Activated T-helper 9 cell treated with anti-CD3 and anti-CD28 coated beads, Interleukin-2, amount 50 U/mL, for 16 hours (primary cell): Measurements from ENCODE around the gene VEPH1.

ENCODE experiments used
- DNase-seq: peaks from one replicate; pipeline ENCODE4 v3.0.0-alpha.2; 2020; ENCODE audit warnings: low read depth

VEPH1 gene

GRCh38 chr3:157502916-157503595 lies at the start of gene VEPH1:
VEPH1 (minus strand) TSS chr3:157503416; CDS start chr3:157495349, 8,067 bp downstream.
- no peak for DNase-seq

- no peak for DNase-seq
Measured at GRCh38 chr3:157551961-157552360, 48.7 kb upstream of the VEPH1 start.

- no peak for DNase-seq
Measured at GRCh38 chr3:157549498-157549897, 46.3 kb upstream of the VEPH1 start.

GRCh38 chr3:157544501-157545130 lies 41.4 kb upstream of the VEPH1 start:
- no peak for DNase-seq

- no peak for DNase-seq
Measured at GRCh38 chr3:157543501-157544035, 40.4 kb upstream of the VEPH1 start.

GRCh38 chr3:157542711-157543500 lies 39.7 kb upstream of the VEPH1 start:
- DNase-seq, result no peak

GRCh38 chr3:157541506-157542236 lies 38.5 kb upstream of the VEPH1 start:
- DNase-seq, result no peak

- no peak for DNase-seq
Measured at GRCh38 chr3:157540656-157541055, 37.4 kb upstream of the VEPH1 start.

GRCh38 chr3:157535667-157536066 lies 32.5 kb upstream of the VEPH1 start:
- no peak for DNase-seq

- DNase-seq, result no peak
Measured at GRCh38 chr3:157534725-157535161, 31.5 kb upstream of the VEPH1 start.

- DNase-seq, result no peak
Measured at GRCh38 chr3:157533298-157534070, 30.3 kb upstream of the VEPH1 start.

- DNase-seq, result no peak
Measured at GRCh38 chr3:157532529-157533297, 29.5 kb upstream of the VEPH1 start.

- no peak for DNase-seq
Measured at GRCh38 chr3:157531771-157532170, 28.6 kb upstream of the VEPH1 start.

GRCh38 chr3:157531301-157531660 lies 28.1 kb upstream of the VEPH1 start:
- no peak for DNase-seq

- no peak for DNase-seq
Measured at GRCh38 chr3:157530637-157531300, 27.6 kb upstream of the VEPH1 start.

- DNase-seq, result no peak
Measured at GRCh38 chr3:157529751-157530150, 26.5 kb upstream of the VEPH1 start.

- DNase-seq, result no peak
Measured at GRCh38 chr3:157529085-157529484, 25.9 kb upstream of the VEPH1 start.

- no peak for DNase-seq
Measured at GRCh38 chr3:157527131-157527881, 24.1 kb upstream of the VEPH1 start.

- DNase-seq, result no peak
Measured at GRCh38 chr3:157526036-157526435, 22.8 kb upstream of the VEPH1 start.
